Measurements from ENCODE around the gene FOXF2. TPM values are rescaled to one million over a fixed set of nuclear protein-coding genes. Genes with fewer than 3 reads are reported as not detected.

The FOXF2 gene
- total RNA-seq, 1 donor from 2014 or later = not detected

- H3K4me3 Mint-ChIP-seq (ENCODE audit: unreplicated experiment) = no peak overlapping the region
- no peak overlapping the region for H3K27ac Mint-ChIP-seq (ENCODE audit: unreplicated experiment)
- H3K9me3 Mint-ChIP-seq (ENCODE audit: unreplicated experiment) = no peaks in the 10 kb centered on the region
- no peaks in the 10 kb centered on the region for H3K36me3 Mint-ChIP-seq (ENCODE audit: low read depth, unreplicated experiment)
- H3K4me1 Mint-ChIP-seq (ENCODE audit: unreplicated experiment) = peaks cover 20% of the 10 kb centered on the region
- no peak for DNase-seq (ENCODE audit: low spot score)
- peaks cover 50% of the 10 kb centered on the region for H3K27me3 Mint-ChIP-seq (ENCODE audit: unreplicated experiment)
- no peak for TF ChIP-seq CTCF (IDR thresholded peaks at IDR 0.05; ENCODE audit: unreplicated experiment)
These were observed 3.7 kb downstream of the FOXF2 start for GRCh38 chr6:1392813-1393640.

- Mint-ChIP-seq H3K9me3 (ENCODE audit: unreplicated experiment) (no peaks in the 10 kb centered on the region), H3K4me3 (ENCODE audit: unreplicated experiment) (no peak overlapping the region), H3K27me3 (ENCODE audit: unreplicated experiment) (peaks cover 46% of the 10 kb centered on the region), H3K4me1 (ENCODE audit: unreplicated experiment) (peaks cover 20% of the 10 kb centered on the region), H3K36me3 (ENCODE audit: low read depth, unreplicated experiment) (no peaks in the 10 kb centered on the region), H3K27ac (ENCODE audit: unreplicated experiment) (no peak overlapping the region)
- no peak for DNase-seq (ENCODE audit: low spot score)
- no peak for TF ChIP-seq CTCF (IDR thresholded peaks at IDR 0.05; ENCODE audit: unreplicated experiment)
These were observed 4.4 kb downstream of the FOXF2 start for GRCh38 chr6:1393641-1394283.

GRCh38 chr6:1394514-1395463 lies 5.4 kb downstream of the FOXF2 start:
- no peak for DNase-seq (ENCODE audit: low spot score)
- peaks cover 44% of the 10 kb centered on the region for H3K27me3 Mint-ChIP-seq (ENCODE audit: unreplicated experiment)
- peaks cover 20% of the 10 kb centered on the region for H3K4me1 Mint-ChIP-seq (ENCODE audit: unreplicated experiment)
- H3K27ac Mint-ChIP-seq (ENCODE audit: unreplicated experiment) = peak overlapping the region; percentile 24
- no peaks in the 10 kb centered on the region for H3K9me3 Mint-ChIP-seq (ENCODE audit: unreplicated experiment)
- TF ChIP-seq CTCF (IDR thresholded peaks at IDR 0.05; ENCODE audit: unreplicated experiment) = no peak
- no peaks in the 10 kb centered on the region for H3K36me3 Mint-ChIP-seq (ENCODE audit: low read depth, unreplicated experiment)
- no peak overlapping the region for H3K4me3 Mint-ChIP-seq (ENCODE audit: unreplicated experiment)

- no peaks in the 10 kb centered on the region for H3K36me3 Mint-ChIP-seq (ENCODE audit: low read depth, unreplicated experiment)
- peaks cover 41% of the 10 kb centered on the region for H3K27me3 Mint-ChIP-seq (ENCODE audit: unreplicated experiment)
- H3K9me3 Mint-ChIP-seq (ENCODE audit: unreplicated experiment) = no peaks in the 10 kb centered on the region
- peaks cover 20% of the 10 kb centered on the region for H3K4me1 Mint-ChIP-seq (ENCODE audit: unreplicated experiment)
- H3K27ac Mint-ChIP-seq (ENCODE audit: unreplicated experiment) = no peak overlapping the region
- no peak for DNase-seq (ENCODE audit: low spot score)
- H3K4me3 Mint-ChIP-seq (ENCODE audit: unreplicated experiment) = no peak overlapping the region
- TF ChIP-seq CTCF (IDR thresholded peaks at IDR 0.05; ENCODE audit: unreplicated experiment) = no peak
These were observed 6.1 kb downstream of the FOXF2 start for GRCh38 chr6:1395506-1395905.

All from endothelial cell (in vitro differentiated cells).